Ramos (cell line): ENCODE results near the gene MYH15.

Experiments
- in situ Hi-C: fragments of 300-500 bp; cut with MboI; formaldehyde crosslinking; loops from one replicate; pipeline ENCODE4 v1.14.3; 2022; ENCODE audit warnings: low sequenced_read_pairs; ENCODE audit not compliant: unreplicated experiment

The MYH15 gene

GRCh38 chr3:108346301-108347227 lies 163.8 kb downstream of the MYH15 start:
- in situ Hi-C loops: no loop called here

DNA sequence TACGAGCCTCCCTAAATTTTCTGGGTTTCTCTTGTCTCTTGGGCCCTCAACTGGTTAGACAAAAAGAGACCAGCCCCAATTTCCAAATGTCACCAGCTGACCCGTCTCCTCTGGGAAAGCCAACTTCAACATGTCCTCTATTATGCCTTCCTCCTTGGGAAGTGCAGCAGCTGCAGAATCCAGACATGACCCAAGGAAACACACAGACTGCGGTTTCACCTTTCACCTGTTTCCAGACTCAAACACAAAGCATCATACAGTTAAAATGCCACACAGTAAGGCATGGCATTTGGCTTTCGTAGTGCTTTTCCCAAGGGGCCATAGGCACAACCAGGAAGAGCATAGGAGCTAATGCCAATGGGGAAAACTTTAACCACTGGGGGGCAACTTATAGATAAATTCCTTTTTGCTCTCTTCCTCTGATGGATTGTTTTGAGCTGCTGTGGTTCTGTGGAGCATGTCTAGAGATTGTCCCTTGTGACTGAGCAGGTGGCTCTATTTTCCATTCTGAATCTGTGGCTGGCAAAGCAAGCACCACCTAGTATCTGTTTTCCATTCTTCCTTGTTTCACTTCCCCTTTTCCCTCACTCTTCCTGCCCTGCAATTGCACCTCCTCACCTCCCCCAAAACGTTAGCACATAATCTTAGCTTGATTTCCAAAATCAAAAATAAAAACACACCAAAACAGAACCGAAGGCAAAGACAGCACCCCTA lies 164.7 kb downstream of the MYH15 start:
- in situ Hi-C loops: no loop called here

DNA sequence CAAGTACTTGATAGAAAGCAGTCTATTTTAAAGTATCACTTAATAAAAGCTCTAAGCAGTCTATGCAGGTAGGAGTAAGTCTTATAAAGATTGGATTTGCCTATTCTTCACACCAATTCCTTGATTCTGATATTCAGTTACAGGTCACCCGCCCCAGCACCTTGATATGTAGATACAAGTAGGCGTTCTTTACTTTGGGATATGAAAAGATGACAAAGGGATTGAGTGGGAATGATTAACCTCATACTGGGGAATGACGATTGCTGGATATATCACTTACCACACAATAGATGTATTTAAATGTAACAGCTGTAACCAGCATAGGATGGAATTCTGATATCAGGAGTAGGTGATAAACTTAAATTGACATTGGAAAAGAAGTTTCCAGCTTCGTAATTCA lies 166.9 kb downstream of the MYH15 start:
- in situ Hi-C loops: no loop called here

DNA sequence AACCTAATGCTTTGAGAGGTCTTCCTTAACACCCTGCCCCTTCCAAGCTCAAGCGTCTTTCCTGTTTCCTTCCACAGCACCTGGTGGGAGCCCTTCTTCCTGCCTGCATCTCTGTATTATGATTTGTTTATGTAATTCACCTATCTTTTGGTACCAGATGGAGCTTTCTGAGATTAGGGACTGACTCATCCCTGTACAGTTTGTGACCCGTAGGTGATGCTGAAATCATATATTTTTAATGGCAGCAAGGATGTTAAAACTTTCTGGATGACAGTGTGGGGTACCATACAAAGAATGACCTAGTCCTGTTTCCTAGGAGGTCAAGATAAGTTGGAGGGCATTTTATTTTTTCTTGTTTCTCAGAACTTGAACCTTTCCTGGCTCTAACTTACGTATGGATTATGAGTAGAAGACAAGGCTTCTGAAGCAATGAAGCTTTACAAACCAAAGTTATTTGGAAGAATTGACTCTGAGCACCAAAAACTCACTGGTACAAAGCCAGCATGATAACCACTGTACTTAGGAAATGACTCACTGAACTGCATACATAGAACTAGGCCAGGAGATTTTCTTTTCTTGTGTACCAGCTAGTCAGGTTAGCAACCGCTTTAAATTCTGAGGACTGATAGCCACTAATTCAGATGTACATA lies 167.4 kb downstream of the MYH15 start:
- in situ Hi-C loops: no loop called here

GRCh38 chr3:108341911-108342310 lies 168.5 kb downstream of the MYH15 start:
- in situ Hi-C loops: no loop called here

- in situ Hi-C loops: no loop called here
These were observed 171.4 kb downstream of the MYH15 start for GRCh38 chr3:108338901-108339545.

GRCh38 chr3:108334701-108335100 lies 175.7 kb downstream of the MYH15 start:
- in situ Hi-C loops: no loop called here

GRCh38 chr3:108333961-108334360 lies 176.4 kb downstream of the MYH15 start:
- in situ Hi-C loops: no loop called here

DNA sequence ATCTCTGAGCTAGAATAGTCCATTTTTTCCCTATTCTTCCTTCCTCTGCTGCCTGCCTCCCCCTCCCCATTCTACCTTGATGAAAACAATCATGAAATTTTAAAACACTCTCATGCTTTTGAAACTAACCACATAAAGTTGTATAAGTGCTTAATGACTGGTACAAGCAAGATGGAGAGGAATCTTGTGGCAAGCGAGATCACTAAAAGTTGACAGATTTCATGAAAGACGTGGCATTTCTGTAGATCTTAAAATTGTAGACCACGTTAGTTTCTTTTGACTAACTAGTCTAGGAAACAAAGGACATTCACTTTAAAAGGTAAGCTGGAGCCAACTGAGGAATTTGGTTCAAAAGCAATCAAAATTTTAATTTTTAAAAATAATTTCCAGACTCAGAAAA lies 178.6 kb downstream of the MYH15 start:
- in situ Hi-C loops: no loop called here
